Breast epithelium (tissue), 4 donors: ENCODE results near the gene ORC6. TPM values are rescaled to one million over a fixed set of nuclear protein-coding genes. Genes with fewer than 3 reads are reported as not detected.

Experiments used
- DNase-seq, 2 donors: peaks; one replicate each; pipeline ENCODE4 v3.0.0-alpha.2; 2019; ENCODE audit warnings: low spot score in 2 of 2
- H3K27ac ChIP-seq, 2 donors: fragments of 200-600 bp; sonication (generic) in 1 of 2; one replicate each; pipeline ENCODE4 v1.5.1; 2016 to 2019; ENCODE audit warnings: mild to moderate bottlenecking in 1 of 2
- H3K27me3 ChIP-seq, 2 donors: fragments of 200-600 bp; sonication (generic) in 1 of 2; one replicate each; pipeline versions ENCODE4 v1.5.1 to v1.6.0; 2017 to 2019; ENCODE audit warnings: control low read depth in 1 of 2, mild to moderate bottlenecking in 1 of 2
- H3K36me3 ChIP-seq: fragments of 200-600 bp; one replicate; pipeline ENCODE4 v1.5.1; 2019
- H3K4me1 ChIP-seq, 2 donors: fragments of 200-600 bp; sonication (generic); one replicate each; pipeline ENCODE4 v1.5.1; 2016 to 2019; ENCODE audit warnings: control low read depth in 1 of 2
- H3K4me3 ChIP-seq, 3 donors: fragments of 200-600 bp; sonication (generic); 1 replicate in 2 of 3; 2 replicates in 1 of 3; pipeline ENCODE4 v1.5.1; 2016 to 2019; ENCODE audit warnings: mild to moderate bottlenecking in 3 of 3, moderate library complexity in 2 of 3
- H3K9me3 ChIP-seq, 2 donors: fragments of 200-600 bp; sonication (generic) in 1 of 2; one replicate each; pipeline ENCODE4 v1.5.1; 2016 to 2019; ENCODE audit warnings: control low read depth in 1 of 2
- CTCF ChIP-seq, 3 donors: fragments of 450-650 bp; IDR thresholded peaks; one replicate each; pipeline ENCODE4 v1.5.1; 2016 to 2017; ENCODE audit warnings: antibody characterized with exemption in 3 of 3, mild to moderate bottlenecking in 3 of 3, moderate library complexity in 3 of 3
- POLR2A ChIP-seq: fragments of 450-650 bp; IDR thresholded peaks from one replicate; pipeline ENCODE4 v1.6.1; 2016; ENCODE audit warnings: antibody characterized with exemption, mild to moderate bottlenecking, moderate library complexity
- POLR2AphosphoS5 ChIP-seq, 3 donors: sonication (generic); formaldehyde crosslinking; IDR thresholded peaks; one replicate each; pipeline ENCODE4 v1.6.1; 2017; ENCODE audit warnings: antibody characterized with exemption in 3 of 3
- intact Hi-C: fragments of 100-400 bp; cut with DNase I; formaldehyde crosslinking; loops from one replicate; pipeline ENCODE4 v1.15.1; 2023; ENCODE audit warnings: low total_unique reads
- total RNA-seq, 3 donors: library from RNA; depleted of rRNA; stranded (reverse); fragments of >200 nt; gene quantifications; one replicate each; pipeline ENCODE4 v1.1.0, GENCODE V29; 2016

The ORC6 gene
- total RNA-seq, 3 donors from 2014 or later: 0.66 to 1.3 (median 0.80) TPM

GRCh38 chr16:46743232-46743719 is 53.8 kb downstream of the ORC6 start:
- TF ChIP-seq POLR2AphosphoS5 (IDR thresholded peaks at IDR 0.05) (no peak), POLR2A (no peak), CTCF (IDR thresholded peaks at IDR 0.05) (no peak)
- peak overlapping the region in 1 of 2 donors; percentile 48 for H3K27ac ChIP-seq
- no peaks in the 10 kb centered on the region for H3K9me3 ChIP-seq
- intact Hi-C loops: no loop called here
- H3K27me3 ChIP-seq: no peaks in the 10 kb centered on the region
- no peaks in the 10 kb centered on the region for H3K4me1 ChIP-seq
- H3K4me3 ChIP-seq: no peak overlapping the region
- H3K36me3 ChIP-seq: no peaks in the 10 kb centered on the region
- no peak for DNase-seq

GRCh38 chr16:46745617-46746016 is 56.2 kb downstream of the ORC6 start:
- Histone ChIP-seq H3K4me3 (no peak overlapping the region), H3K4me1 (no peaks in the 10 kb centered on the region), H3K27me3 (no peaks in the 10 kb centered on the region), H3K36me3 (no peaks in the 10 kb centered on the region), H3K27ac (no peak overlapping the region), H3K9me3 (no peaks in the 10 kb centered on the region)
- no peak for DNase-seq
- intact Hi-C loops: no loop called here
- TF ChIP-seq POLR2AphosphoS5 (IDR thresholded peaks at IDR 0.05): no peak
- TF ChIP-seq POLR2A: no peak
- TF ChIP-seq CTCF (IDR thresholded peaks at IDR 0.05): no peak

- H3K4me1 ChIP-seq: no peaks in the 10 kb centered on the region
- no peaks in the 10 kb centered on the region for H3K9me3 ChIP-seq
- no peaks in the 10 kb centered on the region for H3K27me3 ChIP-seq
- TF ChIP-seq CTCF (IDR thresholded peaks at IDR 0.05) (no peak), POLR2A (no peak), POLR2AphosphoS5 (IDR thresholded peaks at IDR 0.05) (no peak)
- no peaks in the 10 kb centered on the region for H3K36me3 ChIP-seq
- H3K27ac ChIP-seq: no peak overlapping the region
- intact Hi-C loops: no loop called here
- DNase-seq: no peak
- no peak overlapping the region for H3K4me3 ChIP-seq
Measured at GRCh38 chr16:46746821-46747776, 57.6 kb downstream of the ORC6 start.

Other genes starting within 250 kb of the ORC6 start
- under 1 TPM; 0.33 to 0.96 (median 0.44) TPM for gene SHCBP1, start 68.3 kb upstream of the ORC6 start, total RNA-seq
- gene VPS35, start 481 bp upstream of the ORC6 start, total RNA-seq: 100 to 1,000 TPM in 1 of 3 donors, 10 to 100 TPM in 2; 56.0 to 117 (median 66.9) TPM
- under 1 TPM in 2 of 3 donors, not detected in 1; 0.48 to 0.59 TPM for gene MYLK3, start 58.7 kb downstream of the ORC6 start, total RNA-seq
- gene C16orf87, start 141.5 kb downstream of the ORC6 start, total RNA-seq: 1 to 10 TPM; 3.6 to 7.6 (median 5.9) TPM
- gene GPT2, start 194.7 kb downstream of the ORC6 start, total RNA-seq: 10 to 100 TPM; 17.4 to 56.2 (median 21.7) TPM